Mammary microvascular endothelial cell (primary cell): Measurements from ENCODE around the gene BTBD3. TPM values are rescaled to one million over a fixed set of nuclear protein-coding genes. Genes with fewer than 3 reads are reported as not detected.

ENCODE experiments used
- total RNA-seq: library from RNA; depleted of rRNA; stranded (reverse); fragments of >200 nt; gene quantifications from 2 replicates; pipeline ENCODE4 v1.2.3, GENCODE V29; 2015

Gene BTBD3
- 33.1 and 34.5 TPM in 2 replicates for total RNA-seq

DNA sequence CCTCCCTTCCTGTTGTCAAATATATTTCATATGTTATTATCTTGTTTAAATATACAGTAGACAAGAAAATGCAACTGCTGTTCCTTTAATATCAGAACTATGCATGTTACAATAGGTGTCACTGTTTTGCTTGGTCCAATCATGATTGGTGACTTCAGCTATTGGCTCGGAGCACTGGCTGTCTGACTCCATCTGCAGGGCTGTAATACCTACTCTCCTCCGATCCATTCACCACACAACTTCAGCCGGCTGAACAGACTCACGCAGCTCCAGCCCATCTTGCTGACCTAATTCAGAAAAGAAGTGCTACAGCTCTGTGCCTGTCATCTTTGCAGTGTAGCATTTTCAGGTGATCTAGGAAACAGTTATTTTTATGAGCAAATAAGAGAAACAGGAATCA, at the start of gene BTBD3:
Gene BTBD3 (plus strand): TSS at position 231 of the 400 bp plus-strand sequence. CDS start 383 bp downstream, outside the sequence.

